EH (cell line): ENCODE results near the gene NTM.
A peak's percentile ranks its signal among the peaks of the same experiment; 100 is the strongest.

ENCODE experiments used
- DNase-seq: peaks from one replicate; pipeline ENCODE4 v3.0.0-alpha.2; 2015; ENCODE audit warnings: low read depth

NTM gene

GRCh38 chr11:131373095-131373725 lies 2.8 kb downstream of the NTM start:
- no peak for DNase-seq

- DNase-seq: no peak
These were observed 3.3 kb downstream of the NTM start for GRCh38 chr11:131373756-131374155.

DNA sequence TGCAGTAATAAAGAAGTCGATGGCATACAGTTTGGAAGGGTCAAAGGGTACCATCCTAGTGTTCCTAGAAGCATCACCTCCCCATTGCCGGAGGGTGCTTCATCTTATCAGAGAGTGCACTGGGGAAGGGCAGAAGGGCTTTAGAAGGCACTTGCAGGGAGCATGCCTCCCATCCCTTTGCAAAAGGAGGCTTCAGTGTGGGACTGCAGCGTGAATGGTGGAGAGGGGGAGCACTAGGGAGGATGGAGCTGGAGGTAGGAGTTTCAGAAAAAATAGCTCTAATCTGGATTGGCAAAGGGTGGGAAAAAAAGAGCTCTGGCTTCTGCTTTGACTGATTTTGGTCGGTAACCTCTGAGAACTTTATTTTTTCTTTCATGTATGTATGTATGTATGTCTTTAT lies 5.0 kb downstream of the NTM start:
- no peak for DNase-seq

GRCh38 chr11:131375915-131376314 lies 5.5 kb downstream of the NTM start:
- DNase-seq: no peak

DNA sequence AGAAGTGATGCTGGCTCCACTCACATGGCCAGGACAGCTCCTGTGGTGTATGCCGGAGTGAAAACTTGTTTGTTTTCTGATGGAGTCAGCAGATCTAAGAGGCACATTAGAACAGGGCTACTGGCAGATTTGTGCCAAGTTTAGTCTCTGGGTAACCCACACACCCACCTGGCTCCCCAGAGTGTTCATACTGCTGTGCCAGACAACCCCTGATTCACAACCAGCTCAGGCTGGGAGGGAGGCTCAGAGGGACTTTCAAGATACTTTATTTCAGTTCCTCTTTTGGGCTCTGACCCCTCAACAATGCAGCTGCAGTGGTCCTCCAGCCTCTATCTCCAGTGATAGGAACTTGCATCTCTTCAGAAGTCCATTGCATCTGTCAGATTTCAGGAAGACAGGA lies 8.5 kb downstream of the NTM start:
- no peak for DNase-seq

GRCh38 chr11:131385763-131386390 lies 15.5 kb downstream of the NTM start:
- no peak for DNase-seq

DNA sequence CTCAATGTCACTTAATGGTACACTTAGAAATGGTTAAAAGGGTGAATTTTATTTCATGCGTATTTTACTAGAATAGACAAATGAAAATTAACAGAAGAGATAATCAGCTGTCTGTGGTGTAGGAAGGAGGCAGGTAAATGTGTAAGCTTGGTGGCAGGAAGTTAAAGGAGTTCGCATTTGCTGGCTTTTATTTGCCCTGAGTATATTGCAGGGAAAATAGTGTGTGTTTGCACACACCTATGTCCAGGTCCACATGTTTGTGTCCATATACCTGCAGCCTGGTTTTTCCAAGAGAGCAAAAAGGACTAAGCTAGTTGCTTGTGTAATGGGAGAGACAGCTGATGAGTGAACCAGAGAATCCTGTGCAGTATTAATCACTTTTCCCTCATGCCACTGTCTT lies 16.0 kb downstream of the NTM start:
- no peak for DNase-seq

DNA sequence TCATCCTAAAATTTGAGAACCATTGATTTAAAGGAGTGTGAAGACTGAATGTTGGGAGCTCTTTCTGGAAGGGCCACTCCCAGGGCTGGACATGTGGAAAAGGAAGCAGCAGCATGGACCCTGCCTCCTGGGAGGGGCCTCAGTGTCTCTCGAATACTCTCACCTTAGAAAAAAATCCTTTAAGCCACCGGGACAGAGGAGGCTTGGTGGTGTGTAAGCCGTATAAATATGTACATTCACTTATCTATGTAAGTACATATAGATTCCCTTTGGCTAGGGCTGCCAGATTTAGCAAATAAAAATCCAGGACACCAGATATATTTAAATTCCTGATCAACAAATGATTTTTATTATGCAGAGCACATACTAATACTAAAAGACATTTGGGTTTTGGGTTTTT lies 17.6 kb downstream of the NTM start:
- no peak for DNase-seq

- DNase-seq: no peak
These were observed 19.2 kb downstream of the NTM start for GRCh38 chr11:131389582-131389981.

DNA sequence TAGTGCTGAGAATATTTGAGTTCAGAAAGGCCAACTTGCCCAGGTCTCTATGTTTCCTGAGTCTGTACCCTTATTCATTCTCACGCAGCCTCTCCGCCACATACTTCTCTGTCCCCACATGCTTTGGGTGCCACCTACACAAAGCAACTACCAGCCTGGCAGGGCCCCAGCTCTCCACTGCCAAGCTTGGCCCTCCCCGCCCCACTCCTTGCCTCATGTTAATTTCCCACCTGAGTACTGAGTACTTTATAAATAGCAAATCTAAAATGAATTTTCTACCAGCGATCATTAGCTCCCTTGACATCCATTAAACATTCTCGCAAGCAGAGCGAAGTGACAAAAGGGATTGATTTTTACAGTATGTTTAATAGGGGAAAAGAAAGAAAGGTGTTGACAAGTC lies 20.8 kb downstream of the NTM start:
- no peak for DNase-seq

GRCh38 chr11:131392528-131393255 lies 22.3 kb downstream of the NTM start:
- DNase-seq: peak; percentile 6

DNA sequence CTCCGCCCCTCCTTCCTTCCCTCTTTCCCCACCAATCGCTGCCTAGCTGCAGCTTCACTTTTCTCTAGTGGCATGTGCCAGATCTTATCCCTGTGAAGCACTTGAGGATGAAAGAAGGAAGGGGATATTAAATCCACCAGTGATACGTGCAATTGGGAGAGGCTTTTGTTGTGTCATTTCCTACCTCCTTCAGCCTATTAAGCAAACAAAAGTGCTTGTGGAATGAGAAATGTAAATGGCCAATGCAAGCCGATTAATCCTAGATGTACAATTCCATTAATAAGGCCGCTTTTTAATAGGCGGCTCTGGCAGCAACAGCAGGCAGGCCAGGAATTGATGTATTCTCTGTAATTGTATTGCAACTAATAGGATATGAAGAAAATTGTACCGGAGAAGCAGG lies 23.3 kb downstream of the NTM start:
- DNase-seq: no peak

- no peak for DNase-seq
These were observed 27.3 kb downstream of the NTM start for GRCh38 chr11:131397675-131398074.

GRCh38 chr11:131402040-131402439 lies 31.6 kb downstream of the NTM start:
- no peak for DNase-seq

- no peak for DNase-seq
These were observed 33.6 kb downstream of the NTM start for GRCh38 chr11:131404010-131404409.

DNA sequence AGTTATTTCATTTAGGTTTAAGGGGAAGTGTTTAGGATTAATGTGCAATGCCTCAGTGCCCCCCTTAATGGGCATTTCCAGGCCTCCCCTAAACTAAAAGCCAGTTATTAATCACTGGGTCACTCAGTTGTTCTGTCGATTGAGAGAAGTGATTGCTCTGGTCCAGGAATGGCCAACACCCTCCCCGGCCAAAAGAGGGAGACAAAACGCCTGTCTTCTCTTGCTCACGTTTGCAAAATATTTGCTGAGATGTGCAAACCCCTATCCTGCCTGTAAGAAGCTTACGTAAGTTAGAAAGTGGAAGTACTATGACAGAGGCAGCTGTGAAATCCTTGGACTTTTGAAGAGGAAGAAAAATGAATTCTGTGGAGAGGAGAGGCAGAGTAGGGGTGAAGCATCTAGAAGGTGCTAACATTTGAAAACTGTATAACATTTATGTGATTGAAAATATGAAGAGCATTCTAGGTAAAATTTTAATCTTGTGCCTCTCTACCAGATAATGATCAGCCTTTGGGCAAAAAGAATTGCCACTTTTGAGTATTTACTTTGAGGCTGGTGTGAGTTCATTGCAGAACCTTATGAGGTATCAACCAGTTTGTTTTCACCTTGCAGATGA lies 37.7 kb downstream of the NTM start:
- DNase-seq: peak; percentile 47

GRCh38 chr11:131409345-131409744 lies 38.9 kb downstream of the NTM start:
- no peak for DNase-seq

DNA sequence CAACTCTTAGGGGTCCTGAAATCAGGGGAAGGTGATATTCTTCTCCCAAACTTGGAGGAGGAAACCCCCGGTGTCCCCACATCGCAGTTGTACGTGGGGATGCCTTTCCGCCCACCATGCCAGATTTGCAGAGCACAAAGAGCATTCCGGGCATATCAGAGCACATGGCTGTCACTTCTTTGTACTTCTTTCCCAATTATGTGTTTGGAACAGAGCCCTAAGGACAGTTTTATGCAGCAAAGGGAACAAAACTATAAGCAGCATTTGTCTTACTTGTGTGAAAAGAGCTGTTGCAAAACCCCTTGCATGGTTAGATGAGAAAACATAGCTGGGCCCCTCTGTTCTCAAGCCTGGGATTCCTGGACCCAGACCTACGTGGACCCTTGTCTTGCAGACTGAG lies 41.2 kb downstream of the NTM start:
- DNase-seq: no peak

- no peak for DNase-seq
These were observed 41.6 kb downstream of the NTM start for GRCh38 chr11:131412061-131412460.

GRCh38 chr11:131413217-131413616 lies 42.8 kb downstream of the NTM start:
- DNase-seq: no peak

DNA sequence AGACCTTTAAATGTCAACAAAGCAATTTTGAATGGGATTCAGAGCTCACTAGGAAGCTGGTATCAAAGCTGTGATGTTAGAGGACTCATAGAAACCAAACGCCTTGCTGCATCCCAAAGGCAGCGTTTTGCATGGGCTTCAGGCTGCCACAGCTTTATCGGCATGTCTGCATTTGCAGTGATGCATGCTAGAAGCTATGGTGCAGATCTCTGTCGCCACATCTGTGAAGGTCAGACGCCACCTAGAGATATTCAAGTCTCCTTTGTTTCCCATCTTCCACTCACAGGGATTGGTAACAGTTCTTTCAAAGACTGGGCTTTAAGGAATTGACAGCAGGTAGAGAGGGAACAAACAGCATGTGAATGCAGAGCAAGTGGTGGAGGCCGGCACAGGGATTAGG lies 47.8 kb downstream of the NTM start:
- no peak for DNase-seq

DNA sequence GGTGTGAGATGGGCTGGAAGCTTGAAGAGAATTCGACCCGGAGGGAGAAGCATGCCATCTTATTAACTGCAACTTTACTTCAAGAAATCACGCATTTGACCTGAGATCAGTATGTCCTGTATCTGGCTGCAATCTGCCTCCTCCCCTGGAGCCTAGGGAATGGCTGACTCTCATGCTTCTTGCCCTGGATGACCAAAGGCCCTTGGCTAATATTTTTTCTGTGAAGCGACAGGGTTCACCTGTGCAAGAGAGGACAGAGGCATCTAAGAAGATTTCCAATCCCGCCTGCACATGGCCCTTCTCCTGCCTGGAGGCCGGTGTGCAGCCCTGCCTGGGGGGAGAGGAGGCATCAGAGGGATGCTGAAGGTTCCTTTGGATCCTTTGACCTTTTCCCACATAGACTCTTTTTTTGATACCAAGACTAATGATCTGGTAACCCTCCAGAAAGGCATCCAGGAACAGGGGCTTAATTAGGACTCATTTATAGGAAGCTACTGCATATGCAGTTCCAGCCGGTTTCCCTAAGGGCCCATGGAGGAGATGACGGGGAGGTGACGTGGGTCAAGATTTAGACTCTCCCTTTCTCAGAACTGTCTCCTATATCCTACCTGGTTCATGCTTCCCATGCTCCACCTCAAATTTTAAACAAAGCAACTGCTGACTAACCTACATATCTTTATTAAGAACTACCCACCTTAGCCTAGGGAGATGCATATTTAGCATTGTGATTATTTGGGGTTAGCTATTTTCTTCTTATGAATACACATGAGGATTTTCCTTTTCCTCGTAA lies 50.8 kb downstream of the NTM start:
- DNase-seq: no peak
